HG03095 (cell line): Measurements from ENCODE around the gene FUOM.

ENCODE experiments used
- ATAC-seq: cut with Tn5 transposase; IDR thresholded peaks from one replicate; pipeline ENCODE4 v1.9.1; 2021; ENCODE audit warnings: moderate library complexity; ENCODE audit not compliant: unreplicated experiment

Gene FUOM, protein sequence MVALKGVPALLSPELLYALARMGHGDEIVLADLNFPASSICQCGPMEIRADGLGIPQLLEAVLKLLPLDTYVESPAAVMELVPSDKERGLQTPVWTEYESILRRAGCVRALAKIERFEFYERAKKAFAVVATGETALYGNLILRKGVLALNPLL

DNA sequence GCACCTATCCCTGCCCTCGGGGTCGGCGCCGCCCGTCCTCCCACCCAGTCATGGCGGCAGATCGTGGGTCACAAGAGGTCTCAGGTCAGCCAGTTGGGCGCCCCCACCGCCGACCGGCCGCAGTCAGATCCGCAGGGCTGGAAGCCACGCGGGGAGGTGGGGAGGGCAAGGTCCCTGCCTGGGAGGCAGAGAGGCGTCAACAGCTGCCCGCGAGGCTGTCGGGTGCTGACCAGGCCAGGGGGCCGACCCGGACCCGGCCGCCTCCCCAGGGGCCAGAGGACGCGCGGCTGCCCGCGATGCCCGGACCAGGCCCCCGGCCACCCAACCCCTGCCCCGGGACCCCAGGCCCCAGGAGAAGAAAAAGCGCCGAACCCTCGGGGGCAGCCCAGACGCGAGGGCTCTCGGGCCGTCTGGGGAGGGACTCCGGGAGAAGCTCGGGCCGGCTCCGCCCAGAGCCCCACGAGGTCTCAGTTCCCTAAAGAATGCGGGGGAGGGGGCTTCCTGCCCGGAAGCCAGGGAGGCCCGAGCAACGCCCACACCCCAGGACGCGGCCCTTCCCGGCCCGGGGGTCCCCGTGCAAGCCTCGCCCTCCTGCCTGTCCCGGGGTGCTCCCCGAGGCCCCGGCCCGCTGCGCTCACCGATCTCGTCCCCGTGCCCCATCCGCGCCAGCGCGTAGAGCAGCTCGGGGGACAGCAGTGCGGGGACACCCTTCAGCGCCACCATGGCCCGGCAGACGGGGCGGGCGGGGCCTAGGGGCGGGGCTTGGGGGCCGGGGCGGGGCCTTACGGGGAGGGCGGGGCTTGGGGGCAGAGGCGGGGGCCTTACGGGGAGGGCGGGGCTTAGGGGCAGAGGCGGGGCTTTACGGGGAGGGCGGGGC, at the start of gene FUOM:
Gene FUOM, minus strand, starts transcription at position 735 of the 877 bp plus-strand sequence. Its CDS starts 12 bp downstream, at position 723.
- ATAC-seq: peak; percentile 78

DNA sequence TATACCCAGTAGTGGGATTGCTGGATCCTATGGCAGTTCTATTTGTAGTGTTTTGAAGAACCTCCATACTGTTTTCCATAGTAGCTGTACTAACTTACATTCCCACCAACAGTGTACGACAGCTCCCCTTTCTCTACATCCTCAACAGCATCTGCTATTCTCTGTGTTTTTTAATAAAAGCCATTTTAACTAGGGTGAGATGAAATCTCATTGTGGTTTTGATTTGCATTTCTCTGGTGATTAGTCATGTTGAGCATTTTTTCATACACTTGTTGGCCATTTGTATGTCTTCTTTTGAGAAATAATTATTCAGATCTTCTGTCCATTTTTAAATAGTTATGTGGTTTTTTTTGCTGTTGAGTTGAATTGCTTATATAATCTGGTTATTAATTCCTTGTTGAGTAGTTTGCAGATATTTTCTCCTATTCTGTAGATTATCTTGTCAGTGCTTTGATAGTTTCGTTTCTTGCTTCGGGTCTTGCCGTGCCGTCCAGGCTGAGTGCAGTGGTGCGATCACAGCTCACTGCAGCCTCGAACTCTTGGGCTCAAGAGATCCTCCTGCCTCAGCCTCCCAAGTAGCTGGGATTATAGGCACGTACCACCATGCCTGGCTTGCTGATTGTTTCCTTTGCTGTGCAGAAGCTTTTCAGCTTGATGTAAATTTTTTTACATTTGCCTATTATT, 48.2 kb upstream of the FUOM start:
- no peak for ATAC-seq

DNA sequence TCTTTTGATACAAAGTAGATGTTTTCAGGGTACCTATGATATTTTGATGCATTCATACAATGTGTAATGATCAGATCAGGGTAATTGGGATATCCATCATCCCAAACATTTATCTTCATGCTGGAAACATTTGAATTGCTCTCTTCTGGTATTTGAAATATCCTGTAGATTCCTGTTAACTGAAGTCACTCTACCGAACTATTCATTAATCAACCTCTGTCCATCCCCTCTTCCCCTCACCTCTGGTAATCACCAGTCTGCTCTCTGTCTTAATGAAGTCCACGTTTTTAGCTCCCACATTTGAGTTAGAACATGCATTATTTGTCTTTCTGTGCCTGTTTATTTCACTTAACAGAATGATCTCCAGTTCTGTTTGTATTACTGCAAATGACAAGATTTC, 47.5 kb upstream of the FUOM start:
- ATAC-seq: no peak

DNA sequence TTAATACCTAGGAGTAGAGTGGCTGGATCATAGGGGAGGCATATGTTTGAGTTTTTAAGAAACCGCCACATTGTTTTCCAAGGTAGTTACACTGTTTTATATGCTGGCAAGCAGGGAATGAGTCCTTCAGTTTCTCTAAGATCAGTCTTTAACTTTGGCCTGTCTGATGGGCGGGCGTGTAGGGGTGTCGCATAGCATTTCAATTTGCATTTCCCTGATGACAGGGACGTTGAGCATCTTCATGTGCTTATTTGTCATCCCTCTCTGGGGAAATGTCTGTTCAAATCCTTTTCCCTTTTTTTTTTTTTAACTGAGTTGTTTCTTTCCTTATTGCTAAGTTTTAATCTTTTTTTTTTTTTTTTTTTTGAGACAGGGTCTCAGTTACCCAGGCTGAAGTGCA, 46.0 kb upstream of the FUOM start:
- ATAC-seq: no peak

DNA sequence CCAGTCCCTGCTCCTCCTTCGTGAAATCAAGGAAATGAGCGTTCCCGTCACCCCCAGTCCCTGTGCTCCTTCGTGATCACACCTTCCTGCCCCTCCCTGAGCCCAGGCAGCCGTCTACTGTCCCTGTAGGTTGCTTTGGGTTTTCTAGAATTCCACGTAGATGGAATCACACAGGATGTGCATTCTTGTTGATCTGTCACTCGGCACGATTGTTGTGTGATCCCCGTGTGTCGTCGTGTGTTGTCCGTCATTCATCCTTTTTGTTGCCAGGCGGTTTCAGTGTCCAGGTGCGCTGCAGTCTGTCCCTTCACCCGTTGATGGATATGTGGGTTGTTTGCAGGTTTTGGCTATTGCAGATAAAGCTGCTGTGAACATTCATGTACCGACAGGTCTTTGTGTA, 45.5 kb upstream of the FUOM start:
- ATAC-seq: no peak

DNA sequence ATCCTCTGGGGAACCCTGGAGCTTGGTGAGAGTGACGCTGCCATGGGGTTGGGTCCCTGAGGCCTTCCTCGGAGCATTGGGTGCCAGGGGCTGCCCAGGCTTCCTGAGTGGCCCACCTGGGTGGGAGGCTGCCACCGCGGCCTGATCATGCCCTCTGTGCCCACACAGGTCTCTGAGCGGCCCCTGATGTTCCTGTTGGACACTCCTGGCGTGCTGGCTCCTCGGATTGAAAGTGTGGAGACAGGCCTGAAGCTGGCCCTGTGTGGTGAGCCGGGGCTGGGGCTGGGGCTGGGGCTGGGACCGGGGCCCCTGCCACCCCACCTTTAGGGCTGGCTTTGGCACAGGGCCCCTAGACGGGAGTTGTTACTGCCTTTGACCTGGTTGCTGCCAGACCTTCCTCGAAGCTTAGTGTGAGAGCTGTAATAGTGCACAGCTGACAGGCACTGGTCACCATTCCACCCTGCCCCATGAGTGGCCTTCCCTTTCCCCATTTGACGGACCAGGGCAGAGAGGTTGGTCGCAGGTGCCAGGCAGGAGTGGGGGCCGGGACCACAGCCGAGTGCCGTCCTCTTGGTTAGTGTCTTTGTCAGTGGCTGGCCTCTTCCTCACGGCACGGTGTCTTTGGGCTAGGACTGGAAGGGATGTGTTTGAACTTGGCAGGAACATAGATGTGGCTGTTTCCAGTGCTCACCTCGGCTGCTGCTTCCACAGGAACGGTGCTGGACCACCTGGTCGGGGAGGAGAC, 44.3 kb upstream of the FUOM start:
- no peak for ATAC-seq

DNA sequence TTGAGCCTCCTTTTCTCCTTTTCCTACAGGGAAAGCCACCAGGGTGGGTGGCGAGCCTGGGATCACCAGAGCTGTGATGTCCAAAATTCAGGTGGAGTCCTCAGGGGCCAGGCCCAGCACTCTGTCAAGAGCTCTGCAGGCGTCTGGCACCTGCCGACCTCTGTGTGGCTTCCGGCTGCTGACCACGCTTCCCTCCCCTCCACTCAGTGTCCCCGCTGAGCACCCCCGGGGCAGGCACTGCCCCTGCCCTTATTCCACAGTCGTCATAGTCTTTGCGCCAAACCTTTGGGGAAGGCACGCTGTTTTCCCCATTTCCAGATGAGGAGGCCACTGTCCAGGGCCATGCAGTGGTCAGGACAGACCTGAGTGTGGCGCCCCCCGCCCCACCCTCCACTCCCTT, 43.7 kb upstream of the FUOM start:
- no peak for ATAC-seq

DNA sequence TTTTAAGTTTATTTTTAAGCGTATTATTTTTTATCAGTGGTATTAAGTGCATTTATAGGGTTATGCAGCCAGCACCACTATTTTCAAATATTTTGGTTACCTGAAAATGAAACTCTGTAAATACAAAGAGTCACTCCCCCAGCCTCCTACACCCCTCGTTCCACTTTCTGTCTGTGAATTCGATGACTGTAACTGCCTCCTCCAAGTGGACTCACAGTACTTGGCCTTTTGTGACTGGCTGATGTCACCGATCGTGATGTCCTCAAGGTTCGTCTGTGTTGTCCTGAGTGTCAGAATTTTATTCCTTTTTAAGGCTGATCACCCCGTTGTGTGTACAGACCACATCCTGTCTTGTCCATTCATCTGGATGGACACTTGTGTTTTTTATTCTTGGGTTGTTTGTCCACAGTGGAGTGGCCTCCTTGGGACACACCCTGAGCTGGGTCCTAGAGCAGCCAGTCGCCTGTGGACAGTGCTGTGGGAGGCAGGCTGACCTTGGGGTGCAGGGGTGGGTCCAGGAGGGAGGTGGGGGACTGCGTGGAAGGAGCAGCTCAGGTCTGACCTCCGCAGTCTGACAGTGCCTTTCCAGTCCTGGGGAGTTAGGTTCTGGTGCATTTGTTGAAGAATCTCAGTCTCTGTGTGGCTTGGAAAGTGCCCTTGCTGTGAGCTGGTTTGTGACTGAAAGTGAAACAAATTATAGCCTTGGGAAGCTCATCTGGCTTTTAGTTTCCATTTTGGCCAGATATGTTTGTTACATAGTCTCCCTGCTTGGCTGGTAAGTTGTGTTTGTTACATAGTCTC, 43.0 kb upstream of the FUOM start:
- peak; percentile 80 for ATAC-seq

DNA sequence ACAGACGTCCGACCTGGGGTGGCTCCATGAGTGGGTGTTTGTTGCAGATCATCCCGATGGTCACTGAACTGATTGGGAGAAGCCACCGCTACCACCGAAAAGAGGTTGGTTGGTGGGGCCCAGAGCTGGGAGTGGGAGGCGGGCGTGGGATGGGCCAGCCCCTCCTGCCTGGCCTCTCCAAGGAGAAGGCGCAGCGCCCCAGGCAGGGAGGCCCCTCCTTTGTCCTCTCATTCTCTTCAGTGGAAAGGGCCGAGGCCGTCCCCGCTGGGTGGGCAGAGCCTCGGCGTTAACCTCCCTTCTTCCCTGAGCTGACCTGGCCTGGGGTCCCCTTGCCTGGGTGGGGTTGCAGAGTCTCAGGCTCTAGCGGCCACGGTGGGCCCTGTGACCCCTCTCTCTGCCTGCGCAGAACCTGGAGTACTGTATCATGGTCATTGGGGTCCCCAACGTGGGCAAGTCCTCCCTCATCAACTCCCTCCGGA, 41.3 kb upstream of the FUOM start:
- no peak for ATAC-seq

DNA sequence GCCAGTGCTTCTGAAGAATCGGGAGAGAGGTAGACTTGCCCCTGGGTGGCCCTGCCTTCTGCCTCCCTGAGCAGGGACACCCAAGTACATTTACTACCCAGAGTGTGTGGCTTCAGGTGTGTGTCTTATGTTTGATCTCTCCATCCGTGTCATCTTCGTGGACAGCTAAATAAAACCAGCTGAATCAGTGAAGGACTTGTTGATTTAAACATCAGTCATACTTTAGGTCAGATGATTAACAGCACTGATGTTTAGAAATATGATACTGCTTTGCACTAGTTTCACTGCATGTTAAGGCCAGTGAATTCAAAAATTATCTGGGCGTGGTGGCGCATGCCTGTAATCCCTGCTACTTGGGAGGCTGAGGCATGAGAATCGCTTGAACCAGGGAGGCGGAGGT, 40.1 kb upstream of the FUOM start:
- no peak for ATAC-seq

DNA sequence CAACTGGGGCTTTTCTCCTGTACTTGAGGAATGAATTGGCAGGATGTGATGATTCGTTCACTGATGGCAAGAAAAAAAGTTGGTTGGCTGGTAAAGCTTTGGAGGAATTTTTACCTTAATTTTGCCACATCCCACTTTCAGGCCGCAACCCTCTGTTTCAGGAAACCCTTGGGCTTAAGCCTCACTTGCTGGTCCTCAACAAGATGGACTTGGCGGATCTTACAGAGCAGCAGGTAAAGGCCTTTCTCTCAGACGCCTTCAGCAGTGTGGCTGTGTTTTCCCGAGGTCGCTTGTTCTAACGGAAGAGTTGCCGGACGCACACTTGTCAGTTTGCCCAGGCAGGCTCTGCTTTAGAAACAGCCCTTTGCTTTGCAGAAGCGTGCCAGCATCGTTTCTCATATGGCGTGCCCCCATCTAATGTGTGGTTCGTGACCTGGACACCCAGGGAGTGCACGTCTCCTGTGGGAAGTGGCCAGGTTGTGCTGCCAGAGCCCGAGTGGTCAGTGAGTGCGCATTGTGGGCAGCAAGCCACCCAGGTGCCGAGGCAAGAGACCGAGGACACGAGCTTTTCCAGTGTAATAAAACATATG, 38.3 kb upstream of the FUOM start:
- no peak for ATAC-seq

DNA sequence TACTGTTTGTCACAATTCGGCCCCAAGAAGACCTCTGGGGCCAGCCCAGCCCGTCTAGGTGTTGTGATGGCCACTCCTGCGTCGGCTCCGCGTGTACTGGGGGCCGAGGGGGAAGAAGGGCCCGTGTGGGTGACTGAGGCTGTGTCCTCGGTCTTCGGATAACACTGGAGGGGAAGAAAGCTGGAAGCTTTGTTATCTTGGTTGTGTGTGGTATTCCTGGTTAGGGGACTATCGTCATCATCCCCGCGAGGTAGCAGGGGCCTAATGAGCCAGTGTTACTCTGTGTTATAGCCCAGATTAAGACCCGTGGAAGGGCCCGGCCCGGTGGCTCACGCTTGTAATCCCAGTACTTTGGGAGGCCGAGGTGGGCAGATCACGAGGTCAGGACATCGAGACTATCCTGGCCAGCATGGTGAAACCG, 37.0 kb upstream of the FUOM start:
- no peak for ATAC-seq

DNA sequence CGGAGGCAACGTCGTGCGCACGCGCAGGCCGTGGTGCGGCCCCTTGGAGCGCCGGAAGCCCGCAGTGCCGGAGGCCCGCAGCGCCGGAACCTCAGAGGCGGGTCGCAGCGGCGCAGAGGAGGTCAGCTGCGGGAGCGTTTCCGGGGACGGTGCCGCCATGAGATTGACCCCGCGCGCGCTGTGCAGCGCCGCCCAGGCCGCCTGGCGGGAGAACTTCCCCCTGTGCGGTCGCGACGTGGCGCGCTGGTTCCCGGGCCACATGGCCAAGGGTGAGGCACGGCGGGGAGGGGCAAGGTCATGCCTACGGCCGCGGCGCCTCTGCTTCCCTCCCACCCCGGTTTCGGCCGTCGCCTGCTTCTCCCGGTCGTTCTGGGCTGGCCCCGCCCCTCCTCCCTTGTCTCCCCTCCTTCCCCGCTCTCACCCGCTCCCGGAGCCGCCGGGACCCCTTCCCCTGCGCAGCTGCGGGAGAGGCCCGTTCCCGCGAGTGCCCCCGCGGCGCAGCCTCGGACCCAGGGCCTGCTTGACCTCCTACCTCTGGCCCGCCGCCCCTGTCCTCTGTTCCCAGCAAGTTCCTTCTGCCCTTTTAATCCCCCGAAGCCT, 36.3 kb upstream of the FUOM start, which contains the start of gene MTG1:
Gene MTG1, plus strand, starts transcription at position 94 of the 600 bp plus-strand sequence. Its CDS starts 64 bp downstream, at position 158.
- ATAC-seq: peak; percentile 55

DNA sequence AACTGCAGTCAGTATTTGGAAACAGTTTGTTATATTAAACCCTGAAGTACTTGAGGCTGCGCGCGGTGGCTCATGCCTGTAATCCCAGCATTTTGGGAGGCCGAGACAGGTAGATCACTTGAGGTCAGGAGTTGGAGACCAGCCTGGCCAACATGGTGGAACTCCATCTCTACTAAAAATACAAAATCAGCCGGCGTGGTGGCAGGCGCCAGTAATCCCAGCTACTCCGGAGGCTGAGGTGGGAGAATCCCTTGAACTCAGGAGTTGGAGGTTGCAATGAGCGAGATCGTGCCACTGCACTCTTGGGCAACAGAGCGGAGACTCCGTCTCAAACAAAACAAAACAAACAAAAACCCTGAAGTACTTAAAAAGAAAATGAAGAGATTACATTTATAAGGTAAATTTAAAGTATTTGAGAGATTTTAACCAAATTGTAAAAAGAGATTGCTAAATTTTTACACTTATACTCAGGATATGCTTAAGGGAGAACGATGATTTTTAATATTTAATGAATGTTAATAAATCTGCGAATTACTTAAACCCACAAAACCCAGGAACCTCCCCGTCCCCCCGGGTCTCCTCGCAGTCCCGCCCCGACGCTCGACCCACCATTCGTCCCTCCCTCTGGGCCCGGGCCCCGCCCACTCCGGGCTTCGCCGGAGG, 35.7 kb upstream of the FUOM start:
- no peak for ATAC-seq

DNA sequence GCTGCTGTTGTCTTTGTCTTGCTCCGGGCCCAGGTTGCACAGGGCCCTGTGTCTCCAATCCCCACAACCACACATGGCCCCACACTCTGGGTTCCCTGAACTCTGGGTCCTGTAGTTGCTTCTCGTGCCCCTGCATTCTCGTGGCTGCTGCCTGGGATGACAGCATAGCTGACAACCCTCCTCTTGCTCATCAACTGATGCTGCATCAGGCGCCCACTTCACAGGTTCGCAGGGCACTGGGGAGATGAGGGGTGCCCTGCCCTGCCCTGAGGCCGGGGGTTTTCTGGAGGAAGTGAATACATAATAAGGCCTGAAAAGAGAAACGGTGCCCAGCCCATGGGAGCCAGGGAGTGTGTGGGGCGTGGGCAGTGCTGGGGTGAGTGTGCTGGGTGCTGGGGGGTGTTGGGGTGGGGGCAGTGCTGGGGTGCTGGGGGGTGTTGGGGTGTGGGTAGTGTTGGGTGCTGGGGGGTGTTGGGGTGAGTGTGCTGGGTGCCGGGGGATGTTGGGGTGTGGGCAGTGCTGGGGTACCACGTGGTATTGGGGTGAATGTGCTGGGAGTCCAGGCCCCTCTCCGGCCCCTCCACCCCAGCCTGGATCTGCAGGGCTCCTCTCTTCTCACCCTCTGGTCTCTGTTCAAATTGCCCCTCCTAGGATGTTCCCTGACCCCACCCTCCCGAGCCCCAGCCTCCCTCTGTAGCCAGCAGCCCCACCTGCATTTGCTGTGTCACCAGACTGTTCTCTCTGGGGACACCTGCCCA, 34.1 kb upstream of the FUOM start:
- no peak for ATAC-seq

DNA sequence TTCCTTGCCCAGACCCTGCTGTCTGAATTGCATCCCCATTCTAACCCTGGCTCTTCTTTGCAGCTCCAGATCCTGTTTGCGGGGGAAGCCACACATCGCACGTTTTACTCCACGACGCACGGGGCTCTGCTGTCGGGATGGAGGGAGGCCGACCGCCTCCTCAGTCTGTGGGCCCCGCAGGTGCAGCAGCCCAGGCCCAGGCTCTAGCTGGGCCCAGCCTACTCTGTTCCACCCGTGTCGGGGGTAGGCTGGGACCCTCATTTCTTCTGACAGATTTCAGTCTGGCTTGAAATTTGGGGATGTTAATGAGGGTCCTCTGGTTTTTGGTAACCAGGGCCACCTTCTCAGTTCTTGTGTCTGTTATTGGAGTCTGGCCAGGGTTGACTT, 33.4 kb upstream of the FUOM start:
- no peak for ATAC-seq

DNA sequence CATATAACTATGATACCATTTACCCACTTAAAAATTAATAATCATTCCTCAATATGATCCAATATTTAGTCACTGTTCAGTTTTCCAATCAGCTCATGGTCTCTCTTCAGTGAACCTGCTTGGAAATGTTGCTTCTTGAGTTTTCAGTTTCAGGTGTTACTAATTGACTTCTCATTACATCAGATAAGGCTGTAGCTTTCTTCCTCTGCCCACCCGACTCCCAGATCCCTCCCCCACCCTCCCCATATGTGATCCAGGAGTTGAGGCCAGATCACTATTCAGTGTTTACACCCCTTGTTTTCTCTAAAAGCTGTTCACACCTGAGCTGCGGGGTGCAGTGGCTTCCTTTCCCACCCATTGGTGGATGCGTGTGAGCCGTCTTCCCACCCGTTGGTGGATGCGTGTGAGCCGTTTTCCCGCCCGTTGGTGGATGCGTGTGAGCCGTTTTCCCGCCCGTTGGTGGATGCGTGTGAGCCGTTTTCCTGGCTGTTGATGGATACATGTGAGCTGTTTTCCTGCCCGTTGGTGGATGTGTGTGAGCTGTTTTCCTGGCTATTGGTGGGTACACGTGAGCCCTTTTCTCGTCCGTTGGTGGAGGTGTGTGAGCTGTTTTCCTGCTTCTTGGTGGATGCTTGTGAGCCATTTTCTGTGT, 32.9 kb upstream of the FUOM start:
- no peak for ATAC-seq
